ENCODE data around the gene WBP4.

The WBP4 gene

DNA sequence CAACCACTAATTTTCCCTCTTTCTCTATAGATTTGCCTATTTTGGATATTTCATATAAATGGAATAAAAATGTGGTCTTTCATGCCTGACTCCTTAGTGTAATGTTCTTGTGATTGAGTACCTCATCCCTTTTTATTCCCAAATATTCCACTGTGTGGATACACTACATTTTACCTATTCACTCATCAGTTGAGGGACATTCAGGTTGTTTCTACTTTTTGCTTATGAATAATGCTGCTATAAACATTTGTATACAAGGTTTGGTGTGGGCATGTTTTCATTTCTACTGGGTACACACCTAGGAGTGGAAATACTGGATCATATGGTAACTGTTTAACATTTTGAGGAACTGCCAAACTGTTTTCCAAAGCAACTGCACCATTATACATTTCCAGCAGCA, 5.1 kb upstream of the WBP4 start:
- ChIA-PET POLR2A (ENCODE audit: low non-redundant PET) (no interaction called here), CTCF (no interaction called here)
- no peak for DNase-seq (ENCODE audit: low spot score)
- TF ChIP-seq, protein P1, sequence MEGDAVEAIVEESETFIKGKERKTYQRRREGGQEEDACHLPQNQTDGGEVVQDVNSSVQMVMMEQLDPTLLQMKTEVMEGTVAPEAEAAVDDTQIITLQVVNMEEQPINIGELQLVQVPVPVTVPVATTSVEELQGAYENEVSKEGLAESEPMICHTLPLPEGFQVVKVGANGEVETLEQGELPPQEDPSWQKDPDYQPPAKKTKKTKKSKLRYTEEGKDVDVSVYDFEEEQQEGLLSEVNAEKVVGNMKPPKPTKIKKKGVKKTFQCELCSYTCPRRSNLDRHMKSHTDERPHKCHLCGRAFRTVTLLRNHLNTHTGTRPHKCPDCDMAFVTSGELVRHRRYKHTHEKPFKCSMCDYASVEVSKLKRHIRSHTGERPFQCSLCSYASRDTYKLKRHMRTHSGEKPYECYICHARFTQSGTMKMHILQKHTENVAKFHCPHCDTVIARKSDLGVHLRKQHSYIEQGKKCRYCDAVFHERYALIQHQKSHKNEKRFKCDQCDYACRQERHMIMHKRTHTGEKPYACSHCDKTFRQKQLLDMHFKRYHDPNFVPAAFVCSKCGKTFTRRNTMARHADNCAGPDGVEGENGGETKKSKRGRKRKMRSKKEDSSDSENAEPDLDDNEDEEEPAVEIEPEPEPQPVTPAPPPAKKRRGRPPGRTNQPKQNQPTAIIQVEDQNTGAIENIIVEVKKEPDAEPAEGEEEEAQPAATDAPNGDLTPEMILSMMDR (conservative IDR thresholded peaks at IDR 0.05; ENCODE audit: low read depth) = no peak
- H3K27ac ChIP-seq = no peak overlapping the region

DNA sequence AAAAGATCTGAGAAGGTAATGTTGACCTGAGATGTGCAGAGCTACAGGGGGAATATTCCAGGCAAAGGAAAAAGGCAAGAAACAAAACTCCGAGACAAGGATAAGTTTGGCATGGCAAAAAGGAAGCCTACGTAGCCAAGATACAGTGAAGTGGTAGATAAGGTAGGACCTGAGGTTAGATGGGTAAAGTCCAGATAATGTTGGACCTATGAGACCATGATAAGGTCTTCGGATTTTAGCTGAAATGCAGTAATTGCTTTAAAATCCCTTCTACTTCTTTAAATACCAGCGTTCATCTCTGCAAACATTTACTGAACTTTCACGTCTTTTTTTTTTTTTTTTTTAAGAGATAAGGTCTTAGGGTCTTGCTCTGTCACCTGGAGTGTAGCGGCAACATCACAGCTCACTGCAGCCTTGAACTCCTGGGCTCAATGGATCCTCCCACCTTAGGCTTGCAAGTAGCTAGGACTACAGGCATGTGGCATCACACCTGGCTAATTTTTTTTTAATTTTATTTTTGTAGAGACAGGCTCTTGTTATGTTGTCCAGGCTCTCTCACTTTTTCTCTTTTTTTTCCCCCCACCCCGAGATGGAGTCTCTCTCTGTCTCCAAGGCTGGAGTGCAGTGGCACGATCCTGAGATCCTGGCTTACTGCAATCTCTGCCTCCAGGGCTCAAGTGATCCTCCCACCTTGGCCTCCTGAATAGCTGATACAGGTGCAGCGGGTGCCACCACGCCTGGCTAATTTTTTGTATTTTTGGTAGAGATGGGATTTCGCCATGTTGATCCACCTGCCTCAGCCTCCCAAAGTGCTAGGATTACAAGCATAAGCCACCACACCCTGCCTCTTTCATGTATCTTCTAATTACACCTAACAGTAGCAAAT, 4.2 kb upstream of the WBP4 start:
- DNase-seq (ENCODE audit: low spot score) = no peak
- no peak overlapping the region for H3K27ac ChIP-seq
- ChIA-PET POLR2A (ENCODE audit: low non-redundant PET) (no interaction called here), CTCF (no interaction called here)
- TF ChIP-seq, protein P1 (conservative IDR thresholded peaks at IDR 0.05; ENCODE audit: low read depth) = no peak

DNA sequence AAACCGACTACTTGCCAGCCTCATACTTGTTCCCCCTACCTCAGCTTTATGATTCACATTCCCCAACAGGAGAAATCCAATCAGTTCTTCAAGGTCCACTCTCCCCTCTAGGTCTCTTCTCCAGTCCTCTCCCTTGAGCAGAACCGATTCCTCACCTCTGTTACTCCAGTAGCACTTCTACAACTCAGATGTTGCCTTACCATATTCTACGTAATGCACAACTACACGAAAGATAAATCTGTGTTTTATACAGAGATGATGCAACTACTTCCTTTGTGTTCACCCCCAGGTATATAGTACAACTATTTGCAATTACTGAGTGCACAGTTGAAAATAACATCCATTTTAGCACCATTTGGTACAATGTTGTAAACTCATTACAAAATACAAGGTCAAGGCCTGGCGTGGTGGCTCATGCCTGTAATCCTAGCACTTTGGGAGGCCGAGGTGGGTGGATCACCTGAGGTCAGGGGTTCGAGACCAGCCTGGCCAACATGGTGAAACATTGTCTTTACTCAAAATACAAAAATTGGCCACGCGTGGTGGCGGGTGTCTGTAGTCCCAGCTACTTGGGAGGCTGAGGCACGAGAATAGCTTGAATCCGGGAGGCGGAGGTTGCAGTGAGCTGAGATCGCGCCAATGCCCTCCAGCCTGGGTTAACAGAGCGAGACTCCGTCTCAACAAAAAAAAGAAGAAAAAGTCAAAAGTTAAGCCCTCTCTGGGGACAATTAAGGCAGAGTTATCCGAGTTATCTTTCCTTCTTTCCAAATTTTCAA, 2.8 kb upstream of the WBP4 start:
- TF ChIP-seq, protein P1 (conservative IDR thresholded peaks at IDR 0.05; ENCODE audit: low read depth) = no peak
- CTCF ChIA-PET = no interaction called here
- POLR2A ChIA-PET (ENCODE audit: low non-redundant PET) = no interaction called here
- H3K27ac ChIP-seq = peak overlapping the region; percentile 50; the same call in 1 of the 2 replicates
- DNase-seq (ENCODE audit: low spot score) = no peak

DNA sequence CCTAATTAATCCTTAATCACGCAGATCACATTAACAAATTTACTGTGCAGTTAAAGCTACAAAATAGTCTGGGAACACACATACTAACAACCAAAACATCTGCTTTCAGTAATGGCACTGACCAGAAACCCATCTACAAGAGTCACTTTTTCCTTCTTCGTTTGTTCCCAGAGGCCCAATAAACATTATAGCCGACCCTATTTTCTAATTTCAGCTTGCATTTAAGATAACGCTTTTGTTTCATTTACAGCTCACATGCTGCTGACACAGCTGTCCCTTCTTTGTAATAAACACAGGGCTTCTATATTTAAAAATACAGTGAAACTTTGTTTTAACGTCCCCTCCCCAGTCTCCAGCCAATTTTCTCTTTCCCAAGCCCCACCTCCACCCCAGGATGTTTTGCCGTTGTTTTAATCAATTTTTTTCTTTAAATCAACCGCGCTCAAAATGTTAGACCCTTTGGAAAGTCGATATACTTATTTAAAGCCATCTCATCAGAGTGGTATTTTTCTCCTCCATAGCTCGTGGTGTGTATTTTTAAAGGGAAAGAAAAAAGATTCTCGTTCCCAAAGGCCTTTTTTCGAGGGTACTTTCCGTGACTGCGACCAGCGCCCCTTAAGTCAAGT, 1.7 kb upstream of the WBP4 start:
- H3K27ac ChIP-seq = peak overlapping the region; percentile 98
- ChIA-PET POLR2A (ENCODE audit: low non-redundant PET) (no interaction called here), CTCF (interaction anchor here (0.6 to 0.8 kb wide), 3 partner anchors 17 to 108 kb away, joined by 4 to 7 read pairs (median 5); no protein-coding TSS in a partner anchor)
- TF ChIP-seq, protein P1 (conservative IDR thresholded peaks at IDR 0.05; ENCODE audit: low read depth) = no peak
- no peak for DNase-seq (ENCODE audit: low spot score)

DNA sequence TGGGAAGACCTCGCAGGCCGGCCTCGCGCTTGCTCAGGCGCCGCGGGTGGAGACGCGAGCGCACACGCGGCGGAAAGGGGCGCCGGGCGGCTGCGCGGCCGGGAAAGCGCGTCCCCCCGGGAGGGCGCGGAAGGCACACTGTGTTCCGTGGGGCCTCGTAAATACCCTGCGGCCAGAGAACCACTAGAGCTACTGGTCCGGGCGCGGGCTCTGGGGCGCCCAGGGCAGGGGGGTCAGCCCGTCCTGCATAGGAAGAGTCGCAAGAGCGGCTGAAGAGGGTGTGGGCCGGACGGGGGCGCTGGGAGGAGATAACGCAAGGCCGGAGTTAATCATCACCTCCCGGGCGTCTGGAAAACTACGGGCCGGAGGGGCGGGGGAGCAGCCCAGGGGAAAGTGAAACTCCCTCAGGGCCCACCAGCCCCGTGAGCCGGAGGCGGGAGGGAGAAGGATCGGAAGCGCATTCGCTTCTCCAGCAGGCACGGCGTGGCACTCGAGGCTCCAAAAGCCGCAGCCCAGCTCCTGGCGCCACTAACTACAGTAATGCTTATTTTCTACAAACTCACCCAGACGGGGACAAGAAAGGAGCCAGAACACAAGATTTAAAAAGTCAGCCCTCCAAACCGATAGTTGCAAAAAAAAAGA, 1.1 kb upstream of the WBP4 start:
- TF ChIP-seq, protein P1 (conservative IDR thresholded peaks at IDR 0.05; ENCODE audit: low read depth) = peak; percentile 56
- ChIA-PET POLR2A (ENCODE audit: low non-redundant PET) (interaction anchor here (1.2 kb wide), 1 partner anchor 67 kb away, joined by 7 read pairs; no protein-coding TSS in a partner anchor), CTCF (interaction anchor here (0.5 to 0.8 kb wide), 5 partner anchors 17 to 108 kb away, joined by 3 to 8 read pairs (median 5); no protein-coding TSS in a partner anchor)
- peak overlapping the region; percentile 98 for H3K27ac ChIP-seq
- DNase-seq (ENCODE audit: low spot score) = peak; percentile 82

All from RWPE1 (cell line).